Loucy (cell line): ENCODE data around the gene CNN2.

Source experiments
- H2AFZ ChIP-seq: fragments of 200-600 bp; sonication (generic); 2 replicates; pipeline ENCODE4 v1.6.0; 2016; ENCODE audit warnings: antibody characterized with exemption, mild to moderate bottlenecking, low read length, moderate library complexity
- H3F3A ChIP-seq: fragments of 200-600 bp; 2 replicates; pipeline ENCODE4 v1.6.0; 2016; ENCODE audit warnings: antibody characterized with exemption, low read depth, mild to moderate bottlenecking
- H3K27me3 ChIP-seq: fragments of 200-600 bp; sonication (generic); 2 replicates; pipeline ENCODE4 v1.6.1; 2014; ENCODE audit warnings: low read length, mild to moderate bottlenecking; ENCODE audit not compliant: insufficient read depth, poor library complexity, severe bottlenecking
- H3K36me3 ChIP-seq: fragments of 200-600 bp; sonication (generic); 2 replicates; pipeline ENCODE4 v1.6.1; 2016; ENCODE audit warnings: low read length; ENCODE audit not compliant: insufficient read depth
- H3K4me1 ChIP-seq: fragments of 200-600 bp; sonication (generic); 2 replicates; pipeline ENCODE4 v1.5.1; 2014; ENCODE audit warnings: low read length, mild to moderate bottlenecking; ENCODE audit not compliant: insufficient read depth, poor library complexity, severe bottlenecking
- H3K4me2 ChIP-seq: fragments of 200-600 bp; sonication (generic); 2 replicates; pipeline ENCODE4 v1.6.0; 2014; ENCODE audit warnings: antibody characterized with exemption, low read length, low read depth, mild to moderate bottlenecking; ENCODE audit not compliant: poor library complexity, severe bottlenecking
- H3K4me3 ChIP-seq: fragments of 200-600 bp; sonication (generic); 2 replicates; pipeline ENCODE4 v1.5.1; 2014; ENCODE audit warnings: low read length, mild to moderate bottlenecking, mixed read lengths; ENCODE audit not compliant: poor library complexity, severe bottlenecking
- H3K79me2 ChIP-seq: fragments of 200-600 bp; sonication (generic); 2 replicates; pipeline ENCODE4 v1.6.1; 2014; ENCODE audit warnings: low read length; ENCODE audit not compliant: insufficient read depth
- H3K9ac ChIP-seq: fragments of 200-600 bp; sonication (generic); 2 replicates; pipeline ENCODE4 v1.6.0; 2014; ENCODE audit warnings: mild to moderate bottlenecking, low read depth, low read length, moderate library complexity; ENCODE audit not compliant: poor library complexity, severe bottlenecking
- H3K9me2 ChIP-seq: fragments of 200-600 bp; sonication (generic); replicated peaks from 2 replicates; pipeline ENCODE4 v1.6.1; 2016; ENCODE audit warnings: low read depth, low read length, mixed read lengths
- H3K9me3 ChIP-seq: fragments of 200-600 bp; sonication (generic); 2 replicates; pipeline ENCODE4 v1.6.1; 2014; ENCODE audit warnings: mild to moderate bottlenecking, antibody characterized with exemption, low read length, low read depth; ENCODE audit not compliant: insufficient read depth
- H4K20me1 ChIP-seq: fragments of 200-600 bp; sonication (generic); 2 replicates; pipeline ENCODE4 v1.6.0; 2014; ENCODE audit warnings: antibody characterized with exemption, low read length, mild to moderate bottlenecking; ENCODE audit not compliant: insufficient read depth, poor library complexity, severe bottlenecking
- CTCF ChIP-seq: fragments of 200-600 bp; sonication (generic); conservative IDR thresholded peaks from 2 replicates; pipeline ENCODE4 v1.5.1; 2014; ENCODE audit warnings: mild to moderate bottlenecking, antibody characterized with exemption, low read length
- EZH2phosphoT487 ChIP-seq: fragments of 200-600 bp; IDR thresholded peaks from 2 replicates; pipeline ENCODE4 v1.6.1; 2018; ENCODE audit warnings: antibody characterized with exemption, mild to moderate bottlenecking, moderate library complexity, borderline replicate concordance

Gene CNN2

GRCh38 chr19:1017115-1017905 lies 9.1 kb upstream of the CNN2 start:
- peaks cover 73% of the 10 kb centered on the region for H4K20me1 ChIP-seq
- peak overlapping the region; percentile 97 for H3K4me2 ChIP-seq
- peaks cover 77% of the 10 kb centered on the region for H3K79me2 ChIP-seq
- peaks cover 26% of the 10 kb centered on the region for H3K4me1 ChIP-seq
- H3K4me3 ChIP-seq, result peak overlapping the region; percentile 99
- no peak for TF ChIP-seq CTCF
- no peak overlapping the region for H2AFZ ChIP-seq
- no peaks in the 10 kb centered on the region for H3K9me3 ChIP-seq
- H3K36me3 ChIP-seq, result peaks cover 13% of the 10 kb centered on the region; the same call in 1 of the 2 replicates
- no peaks in the 10 kb centered on the region for H3K9me2 ChIP-seq
- peak overlapping the region; percentile 97 for H3K9ac ChIP-seq
- H3F3A ChIP-seq, result peaks cover 4% of the 10 kb centered on the region; the same call in 1 of the 2 replicates
- peaks cover 4% of the 10 kb centered on the region for H3K27me3 ChIP-seq

- H4K20me1 ChIP-seq, result peaks cover 73% of the 10 kb centered on the region
- H3K27me3 ChIP-seq, result peaks cover 4% of the 10 kb centered on the region
- H3K4me2 ChIP-seq, result peak overlapping the region; percentile 97
- no peaks in the 10 kb centered on the region for H3K9me2 ChIP-seq
- no peak overlapping the region for H2AFZ ChIP-seq
- peak overlapping the region; percentile 99 for H3K4me3 ChIP-seq
- H3K9ac ChIP-seq, result peak overlapping the region; percentile 97
- peaks cover 26% of the 10 kb centered on the region for H3K4me1 ChIP-seq
- H3K36me3 ChIP-seq, result peaks cover 12% of the 10 kb centered on the region; the same call in 1 of the 2 replicates
- no peaks in the 10 kb centered on the region for H3K9me3 ChIP-seq
- peaks cover 77% of the 10 kb centered on the region for H3K79me2 ChIP-seq
- TF ChIP-seq EZH2phosphoT487 (no peak), CTCF (no peak)
- H3F3A ChIP-seq, result peaks cover 8% of the 10 kb centered on the region; the same call in 1 of the 2 replicates
These were observed 8.5 kb upstream of the CNN2 start for GRCh38 chr19:1017906-1018305.

GRCh38 chr19:1018393-1018792 lies 8.0 kb upstream of the CNN2 start:
- H3K9me3 ChIP-seq, result no peaks in the 10 kb centered on the region
- TF ChIP-seq EZH2phosphoT487 (no peak), CTCF (no peak)
- no peak overlapping the region for H2AFZ ChIP-seq
- no peaks in the 10 kb centered on the region for H3K9me2 ChIP-seq
- peaks cover 75% of the 10 kb centered on the region for H3K79me2 ChIP-seq
- peak overlapping the region; percentile 97 for H3K9ac ChIP-seq
- H3K27me3 ChIP-seq, result peaks cover 4% of the 10 kb centered on the region
- peak overlapping the region; percentile 97 for H3K4me2 ChIP-seq
- H3K4me1 ChIP-seq, result peaks cover 26% of the 10 kb centered on the region
- H3K36me3 ChIP-seq, result peaks cover 7% of the 10 kb centered on the region; the same call in 1 of the 2 replicates
- peak overlapping the region; percentile 99 for H3K4me3 ChIP-seq
- peaks cover 8% of the 10 kb centered on the region; the same call in 1 of the 2 replicates for H3F3A ChIP-seq
- peaks cover 72% of the 10 kb centered on the region for H4K20me1 ChIP-seq
